K562 (cell line): ENCODE results near the gene ARFIP2. TPM values are rescaled to one million over a fixed set of nuclear protein-coding genes. Genes with fewer than 3 reads are reported as not detected.

Source experiments
- EZH2 ChIP-seq: IDR thresholded peaks from 2 replicates; pipeline ENCODE4 v1.6.1; 2012; ENCODE audit warnings: low read depth, mild to moderate bottlenecking, inconsistent platforms, low read length, borderline replicate concordance
- PHF8 ChIP-seq: fragments of 200-600 bp; sonication (generic); IDR thresholded peaks from 2 replicates; pipeline ENCODE4 v1.6.1; 2012; ENCODE audit warnings: mixed run types, mild to moderate bottlenecking, inconsistent platforms, low read length, moderate library complexity, borderline replicate concordance
- SRSF1 ChIP-seq: fragments of 200-400 bp; formaldehyde crosslinking; IDR thresholded peaks from 2 replicates; pipeline ENCODE4 v1.6.1; 2017; ENCODE audit warnings: mild to moderate bottlenecking, low read depth, low read length, moderate library complexity
- ZEB2 ChIP-seq: fragments of 450-650 bp; IDR thresholded peaks from 2 replicates; pipeline ENCODE4 v1.6.1; 2016
- polyA plus RNA-seq, 8 experiments: library from polyadenylated mRNA; depleted of rRNA in 4 of 8; stranded (reverse) in 5 of 8; unstranded in 3 of 8; fragments of >200 nt; fragmentation: Nextera tagmentation in 2 of 8; fragmentation: Illumina TruSeq in 1 of 8; extraction: Ambion mirVana in 2 of 8; extraction: Trizol in 1 of 8; gene quantifications; 2 replicates each; pipeline versions ENCODE4 v1.2.1 to v1.2.3, GENCODE V29; 2011 to 2014; ENCODE audit warnings: inconsistent platforms in 1 of 8, missing spikeins in 1 of 8
- total RNA-seq, 7 experiments: library from RNA; depleted of rRNA in 6 of 7; stranded (reverse); fragments of >200 nt in 6 of 7; fragmentation: Illumina TruSeq in 2 of 7; extraction: Trizol in 2 of 7; gene quantifications; 2 replicates each; pipeline versions ENCODE4 v1.2.1 to v1.2.3, GENCODE V29; 2011 to 2021; ENCODE audit warnings: low replicate concordance in 1 of 7
- TF ChIP-seq, protein P1 (sequence below): fragments of 250-450 bp; sonication (Bioruptor Pico); IDR thresholded peaks from 2 replicates; pipeline ENCODE4 v1.4.0; 2020
- TF ChIP-seq, protein P2 (sequence below): fragments of 250-450 bp; sonication (Bioruptor Pico); IDR thresholded peaks from 2 replicates; pipeline ENCODE4 v1.8.0; 2021; ENCODE audit warnings: borderline replicate concordance, mild to moderate bottlenecking, moderate library complexity; ENCODE audit not compliant: poor library complexity, severe bottlenecking
- TF ChIP-seq, protein P3 (sequence below), 2 experiments: IDR thresholded peaks; 2 replicates each; pipeline ENCODE4 v1.6.1; 2012; ENCODE audit warnings: improper control_type of control experiment in 2 of 2, low read depth in 2 of 2, low read length in 2 of 2, borderline replicate concordance in 1 of 2
- TF ChIP-seq, protein P4 (sequence below): IDR thresholded peaks from 3 replicates; pipeline ENCODE4 v1.6.1; 2011; ENCODE audit warnings: borderline replicate concordance, mild to moderate bottlenecking, moderate library complexity; ENCODE audit not compliant: insufficient read length; ENCODE audit errors: extremely low read depth

ARFIP2 gene
- total and polyA plus RNA-seq, 9 of the 15 experiments (the other 6 are each of a cell fraction or from before 2014, with no cell fraction given): 11.8 to 74.1 (median 41.0) TPM

DNA sequence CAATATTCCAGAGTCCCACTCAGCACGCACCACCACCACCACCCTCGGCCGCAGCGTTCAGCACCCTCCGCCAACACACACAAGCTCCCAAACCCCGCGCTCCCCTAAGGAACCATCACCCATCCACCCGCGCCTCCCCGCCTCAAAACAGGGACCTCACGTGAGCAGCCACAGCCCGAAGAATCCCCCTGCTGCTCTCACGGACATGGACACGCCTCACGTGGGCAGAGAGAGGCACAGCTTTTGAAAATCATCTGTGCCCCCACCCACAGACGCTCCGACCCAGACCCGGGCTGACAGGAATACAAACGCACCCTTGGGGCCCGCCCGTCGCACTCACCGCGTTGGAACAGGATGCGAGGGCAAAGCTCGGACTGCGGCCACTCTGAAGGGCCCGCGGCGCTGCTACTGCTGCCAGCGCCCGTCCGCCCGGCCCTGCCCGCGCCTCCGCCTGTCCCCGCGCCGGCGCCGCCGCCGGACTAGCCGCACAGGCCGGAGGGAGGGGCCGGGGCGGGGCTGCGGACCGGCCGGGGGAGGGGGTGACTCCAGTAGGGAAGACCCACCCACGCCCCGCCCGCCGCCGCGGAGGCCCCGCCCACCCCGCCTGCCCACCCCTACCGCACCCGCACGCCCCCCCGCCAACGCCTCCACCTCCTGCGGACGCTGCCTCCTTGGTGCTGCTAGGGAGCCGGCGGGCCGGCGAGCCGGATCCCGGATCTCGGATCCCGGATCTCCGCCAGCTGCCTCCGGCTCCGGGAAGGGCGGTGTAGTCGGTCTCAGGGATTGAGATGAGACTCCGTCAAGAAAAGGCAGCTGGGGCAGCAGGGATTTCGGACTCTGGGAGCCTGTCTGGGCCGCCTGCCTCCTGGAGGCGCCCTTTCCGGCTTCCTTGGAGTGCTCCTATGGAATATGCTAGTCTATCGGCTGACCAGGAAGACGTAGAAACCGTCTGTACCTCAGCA is 7.4 kb downstream of the ARFIP2 start, which contains the start of gene TRIM3 (continued):
- TF ChIP-seq, protein P1, sequence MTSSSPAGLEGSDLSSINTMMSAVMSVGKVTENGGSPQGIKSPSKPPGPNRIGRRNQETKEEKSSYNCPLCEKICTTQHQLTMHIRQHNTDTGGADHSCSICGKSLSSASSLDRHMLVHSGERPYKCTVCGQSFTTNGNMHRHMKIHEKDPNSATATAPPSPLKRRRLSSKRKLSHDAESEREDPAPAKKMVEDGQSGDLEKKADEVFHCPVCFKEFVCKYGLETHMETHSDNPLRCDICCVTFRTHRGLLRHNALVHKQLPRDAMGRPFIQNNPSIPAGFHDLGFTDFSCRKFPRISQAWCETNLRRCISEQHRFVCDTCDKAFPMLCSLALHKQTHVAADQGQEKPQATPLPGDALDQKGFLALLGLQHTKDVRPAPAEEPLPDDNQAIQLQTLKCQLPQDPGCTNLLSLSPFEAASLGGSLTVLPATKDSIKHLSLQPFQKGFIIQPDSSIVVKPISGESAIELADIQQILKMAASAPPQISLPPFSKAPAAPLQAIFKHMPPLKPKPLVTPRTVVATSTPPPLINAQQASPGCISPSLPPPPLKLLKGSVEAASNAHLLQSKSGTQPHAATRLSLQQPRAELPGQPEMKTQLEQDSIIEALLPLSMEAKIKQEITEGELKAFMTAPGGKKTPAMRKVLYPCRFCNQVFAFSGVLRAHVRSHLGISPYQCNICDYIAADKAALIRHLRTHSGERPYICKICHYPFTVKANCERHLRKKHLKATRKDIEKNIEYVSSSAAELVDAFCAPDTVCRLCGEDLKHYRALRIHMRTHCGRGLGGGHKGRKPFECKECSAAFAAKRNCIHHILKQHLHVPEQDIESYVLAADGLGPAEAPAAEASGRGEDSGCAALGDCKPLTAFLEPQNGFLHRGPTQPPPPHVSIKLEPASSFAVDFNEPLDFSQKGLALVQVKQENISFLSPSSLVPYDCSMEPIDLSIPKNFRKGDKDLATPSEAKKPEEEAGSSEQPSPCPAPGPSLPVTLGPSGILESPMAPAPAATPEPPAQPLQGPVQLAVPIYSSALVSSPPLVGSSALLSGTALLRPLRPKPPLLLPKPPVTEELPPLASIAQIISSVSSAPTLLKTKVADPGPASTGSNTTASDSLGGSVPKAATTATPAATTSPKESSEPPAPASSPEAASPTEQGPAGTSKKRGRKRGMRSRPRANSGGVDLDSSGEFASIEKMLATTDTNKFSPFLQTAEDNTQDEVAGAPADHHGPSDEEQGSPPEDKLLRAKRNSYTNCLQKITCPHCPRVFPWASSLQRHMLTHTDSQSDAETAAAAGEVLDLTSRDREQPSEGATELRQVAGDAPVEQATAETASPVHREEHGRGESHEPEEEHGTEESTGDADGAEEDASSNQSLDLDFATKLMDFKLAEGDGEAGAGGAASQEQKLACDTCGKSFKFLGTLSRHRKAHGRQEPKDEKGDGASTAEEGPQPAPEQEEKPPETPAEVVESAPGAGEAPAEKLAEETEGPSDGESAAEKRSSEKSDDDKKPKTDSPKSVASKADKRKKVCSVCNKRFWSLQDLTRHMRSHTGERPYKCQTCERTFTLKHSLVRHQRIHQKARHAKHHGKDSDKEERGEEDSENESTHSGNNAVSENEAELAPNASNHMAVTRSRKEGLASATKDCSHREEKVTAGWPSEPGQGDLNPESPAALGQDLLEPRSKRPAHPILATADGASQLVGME: no peak
- TF ChIP-seq, protein P2, sequence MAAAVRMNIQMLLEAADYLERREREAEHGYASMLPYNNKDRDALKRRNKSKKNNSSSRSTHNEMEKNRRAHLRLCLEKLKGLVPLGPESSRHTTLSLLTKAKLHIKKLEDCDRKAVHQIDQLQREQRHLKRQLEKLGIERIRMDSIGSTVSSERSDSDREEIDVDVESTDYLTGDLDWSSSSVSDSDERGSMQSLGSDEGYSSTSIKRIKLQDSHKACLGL (CRISPR knock-in tag): no peak
- no peak for TF ChIP-seq SRSF1
- no peak for TF ChIP-seq EZH2
- TF ChIP-seq PHF8: peak; percentile 77; the same call in 1 of the 2 replicates
- TF ChIP-seq ZEB2: no peak
- TF ChIP-seq, protein P3, sequence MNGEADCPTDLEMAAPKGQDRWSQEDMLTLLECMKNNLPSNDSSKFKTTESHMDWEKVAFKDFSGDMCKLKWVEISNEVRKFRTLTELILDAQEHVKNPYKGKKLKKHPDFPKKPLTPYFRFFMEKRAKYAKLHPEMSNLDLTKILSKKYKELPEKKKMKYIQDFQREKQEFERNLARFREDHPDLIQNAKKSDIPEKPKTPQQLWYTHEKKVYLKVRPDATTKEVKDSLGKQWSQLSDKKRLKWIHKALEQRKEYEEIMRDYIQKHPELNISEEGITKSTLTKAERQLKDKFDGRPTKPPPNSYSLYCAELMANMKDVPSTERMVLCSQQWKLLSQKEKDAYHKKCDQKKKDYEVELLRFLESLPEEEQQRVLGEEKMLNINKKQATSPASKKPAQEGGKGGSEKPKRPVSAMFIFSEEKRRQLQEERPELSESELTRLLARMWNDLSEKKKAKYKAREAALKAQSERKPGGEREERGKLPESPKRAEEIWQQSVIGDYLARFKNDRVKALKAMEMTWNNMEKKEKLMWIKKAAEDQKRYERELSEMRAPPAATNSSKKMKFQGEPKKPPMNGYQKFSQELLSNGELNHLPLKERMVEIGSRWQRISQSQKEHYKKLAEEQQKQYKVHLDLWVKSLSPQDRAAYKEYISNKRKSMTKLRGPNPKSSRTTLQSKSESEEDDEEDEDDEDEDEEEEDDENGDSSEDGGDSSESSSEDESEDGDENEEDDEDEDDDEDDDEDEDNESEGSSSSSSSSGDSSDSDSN (IDR thresholded peaks at IDR 0.05; ENCODE audit: borderline replicate concordance in 1 of 2, low read depth in 2 of 2, low read length in 2 of 2): peak; percentile 69 to 78; a peak in 3 of 4 replicates
- TF ChIP-seq, protein P4, sequence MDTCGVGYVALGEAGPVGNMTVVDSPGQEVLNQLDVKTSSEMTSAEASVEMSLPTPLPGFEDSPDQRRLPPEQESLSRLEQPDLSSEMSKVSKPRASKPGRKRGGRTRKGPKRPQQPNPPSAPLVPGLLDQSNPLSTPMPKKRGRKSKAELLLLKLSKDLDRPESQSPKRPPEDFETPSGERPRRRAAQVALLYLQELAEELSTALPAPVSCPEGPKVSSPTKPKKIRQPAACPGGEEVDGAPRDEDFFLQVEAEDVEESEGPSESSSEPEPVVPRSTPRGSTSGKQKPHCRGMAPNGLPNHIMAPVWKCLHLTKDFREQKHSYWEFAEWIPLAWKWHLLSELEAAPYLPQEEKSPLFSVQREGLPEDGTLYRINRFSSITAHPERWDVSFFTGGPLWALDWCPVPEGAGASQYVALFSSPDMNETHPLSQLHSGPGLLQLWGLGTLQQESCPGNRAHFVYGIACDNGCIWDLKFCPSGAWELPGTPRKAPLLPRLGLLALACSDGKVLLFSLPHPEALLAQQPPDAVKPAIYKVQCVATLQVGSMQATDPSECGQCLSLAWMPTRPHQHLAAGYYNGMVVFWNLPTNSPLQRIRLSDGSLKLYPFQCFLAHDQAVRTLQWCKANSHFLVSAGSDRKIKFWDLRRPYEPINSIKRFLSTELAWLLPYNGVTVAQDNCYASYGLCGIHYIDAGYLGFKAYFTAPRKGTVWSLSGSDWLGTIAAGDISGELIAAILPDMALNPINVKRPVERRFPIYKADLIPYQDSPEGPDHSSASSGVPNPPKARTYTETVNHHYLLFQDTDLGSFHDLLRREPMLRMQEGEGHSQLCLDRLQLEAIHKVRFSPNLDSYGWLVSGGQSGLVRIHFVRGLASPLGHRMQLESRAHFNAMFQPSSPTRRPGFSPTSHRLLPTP: no peak
